ENCODE results near the gene SHANK3. TPM values are rescaled to one million over a fixed set of nuclear protein-coding genes. Genes with fewer than 3 reads are reported as not detected.

SHANK3 gene
- total and polyA plus RNA-seq, 12 donors: 14.3 to 59.8 (median 24.7) TPM

DNA sequence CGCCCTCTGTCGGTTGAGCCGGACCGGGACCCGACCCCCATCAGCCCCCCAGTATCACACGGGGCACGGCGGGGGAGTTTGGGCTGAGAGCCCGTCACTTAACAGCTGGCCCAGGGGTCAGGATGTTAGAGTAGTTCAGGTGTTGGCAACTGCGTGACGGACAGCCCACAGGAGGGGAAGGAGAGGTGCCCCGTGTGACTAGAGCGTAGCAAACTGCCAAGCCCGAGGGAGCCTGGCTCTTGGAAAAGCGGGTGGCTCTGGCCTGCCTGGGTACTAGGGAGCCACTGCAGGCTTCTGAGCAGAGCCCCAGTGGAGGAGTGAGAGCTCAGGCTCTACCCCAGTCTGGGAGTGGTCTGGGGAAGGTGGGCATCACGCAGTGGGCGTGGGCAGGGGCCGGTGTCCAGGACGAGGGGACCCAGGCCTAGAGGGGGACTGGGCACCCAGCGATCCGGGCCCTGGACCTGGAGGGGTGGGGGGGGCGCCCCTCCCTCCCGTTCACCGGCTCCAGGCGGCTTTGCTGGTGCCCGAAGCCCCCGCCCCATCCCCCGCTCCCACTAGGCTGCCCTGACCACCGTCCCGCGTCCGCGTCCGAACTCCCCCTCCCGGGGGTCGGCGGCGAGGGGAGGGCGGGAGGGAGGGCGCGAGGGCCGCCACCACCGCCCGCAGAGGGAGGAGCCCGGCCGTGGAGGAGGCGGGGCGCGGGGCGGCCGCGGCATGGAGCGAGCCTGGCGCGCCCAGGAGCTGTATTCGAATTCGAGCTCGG is 24.4 kb downstream of the SHANK3 start:
- ATAC-seq (peak in 7 of 8 donors; percentile 23 to 65 (median 45)), DNase-seq (peak in 1 of 2 donors; percentile 30)
- Histone ChIP-seq H3K4me1 (peaks cover 19 to 95% (median 52%) of the 10 kb centered on the region in 9 donors), H3K27me3 (no peaks in the 10 kb centered on the region), H3K9me3 (peaks cover 0 to 2% (median 0%) of the 10 kb centered on the region in 11 donors), H3K4me3 (peak overlapping the region in 9 of 10 donors; percentile 37 to 54 (median 48)), H3K36me3 (peaks cover 0 to 77% (median 0%) of the 10 kb centered on the region in 9 donors), H3K27ac (peak overlapping the region in 3 of 10 donors; percentile 2 to 40 (median 34))
- WGBS, 2 donors: 20% methylated on average over 36 to 51 of the region's 58 CpGs
- intact Hi-C loops (cut with DNase I): loop anchor here in 2 of 10 donors (5.0 kb wide), 1 partner anchor 70 kb away; the partner anchor contains the start of gene ARSA (in 2 of the 2)
- TF ChIP-seq, protein P1, sequence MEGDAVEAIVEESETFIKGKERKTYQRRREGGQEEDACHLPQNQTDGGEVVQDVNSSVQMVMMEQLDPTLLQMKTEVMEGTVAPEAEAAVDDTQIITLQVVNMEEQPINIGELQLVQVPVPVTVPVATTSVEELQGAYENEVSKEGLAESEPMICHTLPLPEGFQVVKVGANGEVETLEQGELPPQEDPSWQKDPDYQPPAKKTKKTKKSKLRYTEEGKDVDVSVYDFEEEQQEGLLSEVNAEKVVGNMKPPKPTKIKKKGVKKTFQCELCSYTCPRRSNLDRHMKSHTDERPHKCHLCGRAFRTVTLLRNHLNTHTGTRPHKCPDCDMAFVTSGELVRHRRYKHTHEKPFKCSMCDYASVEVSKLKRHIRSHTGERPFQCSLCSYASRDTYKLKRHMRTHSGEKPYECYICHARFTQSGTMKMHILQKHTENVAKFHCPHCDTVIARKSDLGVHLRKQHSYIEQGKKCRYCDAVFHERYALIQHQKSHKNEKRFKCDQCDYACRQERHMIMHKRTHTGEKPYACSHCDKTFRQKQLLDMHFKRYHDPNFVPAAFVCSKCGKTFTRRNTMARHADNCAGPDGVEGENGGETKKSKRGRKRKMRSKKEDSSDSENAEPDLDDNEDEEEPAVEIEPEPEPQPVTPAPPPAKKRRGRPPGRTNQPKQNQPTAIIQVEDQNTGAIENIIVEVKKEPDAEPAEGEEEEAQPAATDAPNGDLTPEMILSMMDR (IDR thresholded peaks at IDR 0.05): peak in 7 of 9 donors; percentile 42 to 59 (median 50)

DNA sequence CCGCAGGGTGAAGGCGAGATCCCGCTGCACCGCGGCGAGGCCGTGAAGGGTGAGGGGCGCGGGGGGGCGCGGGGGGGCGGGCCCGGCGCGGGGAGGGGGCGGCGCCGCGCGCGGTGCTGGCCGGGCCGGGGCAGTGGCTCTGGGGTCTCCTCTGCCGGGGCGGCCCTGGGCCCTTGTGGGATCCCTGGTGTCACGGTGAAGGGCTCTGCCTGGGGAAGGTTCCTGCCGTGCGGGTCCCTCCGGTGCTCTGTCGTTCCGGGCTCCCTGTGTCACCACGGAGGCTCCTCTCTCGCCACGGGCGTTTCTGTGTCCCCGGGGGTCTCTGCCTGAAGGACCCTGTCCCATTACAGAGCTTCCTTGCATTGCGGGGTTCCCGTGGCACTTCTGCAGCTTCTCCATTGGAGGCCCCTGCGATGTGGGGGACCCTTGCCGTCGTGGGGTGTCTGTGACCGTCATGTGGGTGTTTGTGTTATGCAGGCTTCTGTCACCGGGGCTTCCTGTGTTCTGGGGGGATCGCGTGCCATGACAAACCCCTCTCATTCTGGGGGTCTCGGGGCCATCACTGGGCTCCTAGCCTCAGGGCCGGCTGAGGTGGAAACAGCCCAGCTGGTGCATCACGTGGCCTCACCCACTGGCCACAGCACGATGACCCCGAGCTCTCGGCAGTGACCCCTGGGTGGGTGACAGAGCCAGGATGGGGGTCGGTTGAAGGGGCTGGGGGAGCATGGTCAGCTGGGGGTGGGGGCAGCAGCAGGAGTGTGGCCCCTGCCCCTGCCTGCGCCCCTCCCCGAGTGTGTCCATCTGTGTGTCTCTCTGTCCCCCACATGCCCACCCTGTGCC is 25.3 kb downstream of the SHANK3 start:
- TF ChIP-seq, protein P1 (IDR thresholded peaks at IDR 0.05): no peak
- no peaks in the 10 kb centered on the region for H3K9me3 ChIP-seq
- 29 to 41% methylated on average over 33 to 54 of the region's 54 CpGs for WGBS, 2 donors
- H3K36me3 ChIP-seq: peaks cover 0 to 86% (median 0%) of the 10 kb centered on the region in 9 donors
- DNase-seq (peak in 1 of 2 donors; percentile 6), ATAC-seq (no peak)
- peak overlapping the region in 7 of 10 donors; percentile 2 to 43 (median 17) for H3K27ac ChIP-seq
- intact Hi-C loops (cut with DNase I): loop anchor here in 2 of 10 donors (5.0 kb wide), 1 partner anchor 71 kb away; the partner anchor contains the start of gene ARSA (in 2 of the 2)
- H3K4me1 ChIP-seq: peaks cover 19 to 95% (median 52%) of the 10 kb centered on the region in 9 donors
- H3K4me3 ChIP-seq: peak overlapping the region in 8 of 10 donors; percentile 16 to 53 (median 37)
- H3K27me3 ChIP-seq: no peaks in the 10 kb centered on the region

DNA sequence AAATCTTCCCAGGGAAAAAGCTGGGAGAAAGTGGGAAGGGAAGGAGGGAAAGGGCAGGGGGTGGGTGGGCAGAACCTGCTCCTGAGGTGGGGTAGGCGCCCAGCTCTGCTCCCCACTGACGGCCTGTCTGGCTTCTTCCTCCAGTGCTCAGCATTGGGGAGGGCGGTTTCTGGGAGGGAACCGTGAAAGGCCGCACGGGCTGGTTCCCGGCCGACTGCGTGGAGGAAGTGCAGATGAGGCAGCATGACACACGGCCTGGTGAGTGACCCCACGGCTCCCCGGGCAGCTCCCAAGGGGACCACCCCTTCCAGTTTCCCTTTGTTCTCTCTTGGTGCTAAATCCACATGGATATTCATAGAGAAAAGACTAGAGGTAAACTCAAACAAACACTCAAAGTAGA is 25.9 kb downstream of the SHANK3 start:
- Histone ChIP-seq H3K4me3 (no peak overlapping the region), H3K27ac (peak overlapping the region in 6 of 10 donors; percentile 2 to 43 (median 16)), H3K9me3 (no peaks in the 10 kb centered on the region), H3K27me3 (no peaks in the 10 kb centered on the region), H3K4me1 (peaks cover 19 to 90% (median 52%) of the 10 kb centered on the region in 9 donors), H3K36me3 (peaks cover 0 to 89% (median 0%) of the 10 kb centered on the region in 9 donors)
- intact Hi-C loops (cut with DNase I): loop anchor here in 2 of 10 donors (5.0 kb wide), 1 partner anchor 71 kb away; the partner anchor contains the start of gene ARSA (in 2 of the 2)
- 66 to 73% methylated on average over 12 of the region's 12 CpGs for WGBS, 2 donors
- ATAC-seq (peak in 5 of 8 donors; percentile 4 to 20 (median 11)), DNase-seq (peak in 1 of 2 donors; percentile 36)
- TF ChIP-seq, protein P1 (IDR thresholded peaks at IDR 0.05): no peak

All from heart right ventricle (tissue), 16 donors.